Activated CD4-positive, CD25-positive, alpha-beta regulatory T cell (primary cell): ENCODE data around the gene PGBD5.

Source experiments
- DNase-seq, 4 experiments: peaks; one replicate each; lab custom pipeline; 2025; lab: John Stamatoyannopoulos, UW

PGBD5 gene

GRCh38 chr1:230301822-230302221, 124.3 kb downstream of the PGBD5 start:
- no peak for DNase-seq

GRCh38 chr1:230301322-230301721, 124.8 kb downstream of the PGBD5 start:
- no peak for DNase-seq

DNA sequence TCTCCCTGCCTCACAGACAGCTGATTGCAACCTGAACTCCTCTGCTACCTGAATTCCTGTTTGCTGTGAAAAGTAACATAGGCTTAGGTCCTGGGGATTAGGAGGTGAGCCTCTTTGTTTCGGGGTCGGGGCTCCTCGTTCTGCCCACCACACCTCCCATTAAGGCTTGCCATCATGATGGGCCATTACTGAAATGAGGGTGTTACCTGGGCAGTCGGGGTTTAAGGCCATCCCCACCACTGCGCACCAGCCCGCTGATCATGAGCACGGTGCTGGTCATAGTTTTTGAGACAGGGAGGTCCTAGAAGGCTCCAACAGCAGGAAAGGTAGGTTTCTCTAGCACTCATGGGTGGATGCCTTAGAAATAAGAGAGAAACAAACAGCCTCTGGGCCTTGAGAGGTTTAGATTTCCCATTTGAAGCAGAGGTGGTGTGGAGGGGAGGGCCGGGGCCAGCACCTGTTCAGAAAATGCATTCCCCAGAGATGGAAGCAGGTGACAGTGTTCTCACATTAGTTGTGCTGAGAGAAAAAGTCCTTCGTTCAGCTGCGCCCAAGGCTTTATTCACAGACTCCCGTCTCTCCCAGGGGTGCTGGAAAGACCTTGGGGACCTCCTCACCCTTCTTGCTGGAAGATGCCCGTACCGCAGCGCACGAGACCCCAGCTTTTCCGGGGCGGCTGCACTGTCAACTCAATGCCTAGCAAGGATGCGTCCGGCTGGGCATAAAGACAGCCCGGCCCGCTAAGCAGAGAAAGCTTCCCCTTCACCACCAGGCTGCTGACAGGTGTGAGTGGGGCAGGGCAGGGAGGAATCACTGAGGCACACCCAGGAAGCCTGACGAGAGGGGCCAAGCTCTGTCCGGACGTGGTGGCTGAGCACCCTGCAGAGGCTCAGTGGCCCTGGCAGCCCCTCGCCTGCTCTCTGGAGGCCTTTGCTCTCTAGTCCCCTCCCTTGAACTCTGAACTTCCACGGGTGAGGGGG, 125.5 kb downstream of the PGBD5 start:
- DNase-seq, result no peak

- DNase-seq, result no peak
Observed at GRCh38 chr1:230299191-230300006, 126.7 kb downstream of the PGBD5 start.

DNA sequence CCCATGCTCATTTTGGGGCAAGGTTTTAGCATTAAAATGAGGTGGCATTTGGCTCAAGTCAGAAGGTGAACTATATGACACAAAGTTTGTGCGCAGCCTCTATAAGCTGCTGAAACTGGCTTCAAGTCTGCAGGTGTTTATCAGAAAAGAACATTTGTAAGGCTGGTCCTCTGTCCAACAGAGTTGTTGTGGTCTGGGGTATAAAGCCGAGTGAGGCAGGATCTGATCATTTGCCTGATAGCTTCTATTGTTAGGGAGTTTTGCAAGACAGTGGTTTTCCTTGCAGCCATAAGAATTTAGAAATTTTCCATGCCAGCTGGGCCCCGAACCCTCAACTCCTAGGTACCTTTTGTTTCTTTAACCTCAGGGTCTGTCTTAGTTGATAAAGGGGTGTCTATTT, 130.8 kb downstream of the PGBD5 start:
- DNase-seq, result no peak

DNA sequence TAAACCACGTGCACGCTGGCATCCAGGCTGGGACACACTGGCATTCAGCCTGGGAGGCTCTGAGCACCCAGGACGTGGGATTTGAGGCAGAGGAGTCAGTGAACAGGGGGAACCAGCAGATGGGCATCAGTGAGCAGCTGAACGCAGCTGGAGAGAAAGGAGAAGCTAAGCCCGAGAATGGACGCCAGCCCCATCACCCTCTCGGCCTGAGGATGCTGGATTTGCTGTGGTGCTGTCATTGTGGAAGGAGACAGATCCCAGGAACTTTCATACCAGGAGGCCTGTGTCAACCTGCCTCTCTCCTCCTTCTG, 132.8 kb downstream of the PGBD5 start:
- DNase-seq, result no peak

- no peak for DNase-seq
Observed at GRCh38 chr1:230292689-230293389, 133.3 kb downstream of the PGBD5 start.

DNA sequence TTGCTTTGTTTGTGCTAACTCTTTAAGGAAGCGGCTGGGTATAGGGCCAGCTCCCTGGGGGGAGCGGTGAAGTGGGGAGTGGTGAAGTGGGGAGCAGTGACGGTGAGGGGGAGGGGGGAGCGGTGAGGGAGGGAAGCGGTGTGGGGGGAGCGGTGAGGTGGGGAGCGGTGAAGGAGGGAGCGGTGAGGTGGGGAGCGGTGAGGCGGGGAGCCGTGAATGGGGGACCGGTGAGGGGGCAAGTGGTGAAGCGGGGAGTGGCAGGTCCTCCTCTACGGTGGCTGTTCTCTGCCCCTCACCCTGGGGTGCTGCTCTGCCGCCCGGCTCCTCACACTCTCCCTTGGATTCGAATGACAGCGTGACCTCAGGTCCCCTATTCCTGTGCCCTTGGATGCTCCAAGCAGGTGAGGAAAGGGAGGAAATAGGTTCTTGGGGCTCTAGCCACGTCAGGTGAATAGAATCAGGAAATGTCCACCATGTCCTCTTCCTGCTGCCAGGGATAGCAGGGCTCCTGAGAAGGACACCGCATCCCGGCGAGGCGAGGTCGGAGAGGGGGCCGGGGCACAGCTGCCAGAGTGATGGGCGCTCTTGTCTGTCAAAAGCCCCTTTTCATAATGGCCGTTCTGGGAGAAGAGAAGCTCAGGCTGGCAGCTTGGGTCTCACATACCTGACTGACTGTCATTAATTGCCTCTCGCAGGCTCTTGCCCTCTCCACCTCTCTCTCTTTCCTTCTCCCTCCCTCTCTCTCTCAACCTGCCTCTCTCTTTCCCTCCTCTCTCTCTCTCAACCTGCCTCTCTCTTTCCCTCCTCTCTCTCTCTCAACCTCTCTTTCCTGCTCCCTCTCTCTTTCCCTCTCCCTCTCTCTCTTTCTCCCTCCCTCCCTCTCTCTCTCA, 134.2 kb downstream of the PGBD5 start:
- no peak for DNase-seq

DNA sequence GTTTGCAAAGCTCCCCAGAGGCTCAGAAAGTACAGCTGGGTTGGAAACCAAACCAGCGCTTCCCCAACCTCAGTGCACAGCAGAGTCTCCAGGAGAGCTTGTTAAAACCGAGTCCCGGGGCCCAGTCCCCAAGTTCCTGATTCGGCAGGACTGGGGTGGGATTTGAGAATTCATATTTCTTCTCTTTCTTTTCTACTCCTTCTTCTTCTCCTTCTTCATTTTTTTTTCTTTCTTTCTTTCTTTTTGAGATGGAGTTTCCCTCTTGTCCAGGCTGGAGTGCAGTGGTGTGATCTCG, 136.8 kb downstream of the PGBD5 start:
- DNase-seq, result no peak

DNA sequence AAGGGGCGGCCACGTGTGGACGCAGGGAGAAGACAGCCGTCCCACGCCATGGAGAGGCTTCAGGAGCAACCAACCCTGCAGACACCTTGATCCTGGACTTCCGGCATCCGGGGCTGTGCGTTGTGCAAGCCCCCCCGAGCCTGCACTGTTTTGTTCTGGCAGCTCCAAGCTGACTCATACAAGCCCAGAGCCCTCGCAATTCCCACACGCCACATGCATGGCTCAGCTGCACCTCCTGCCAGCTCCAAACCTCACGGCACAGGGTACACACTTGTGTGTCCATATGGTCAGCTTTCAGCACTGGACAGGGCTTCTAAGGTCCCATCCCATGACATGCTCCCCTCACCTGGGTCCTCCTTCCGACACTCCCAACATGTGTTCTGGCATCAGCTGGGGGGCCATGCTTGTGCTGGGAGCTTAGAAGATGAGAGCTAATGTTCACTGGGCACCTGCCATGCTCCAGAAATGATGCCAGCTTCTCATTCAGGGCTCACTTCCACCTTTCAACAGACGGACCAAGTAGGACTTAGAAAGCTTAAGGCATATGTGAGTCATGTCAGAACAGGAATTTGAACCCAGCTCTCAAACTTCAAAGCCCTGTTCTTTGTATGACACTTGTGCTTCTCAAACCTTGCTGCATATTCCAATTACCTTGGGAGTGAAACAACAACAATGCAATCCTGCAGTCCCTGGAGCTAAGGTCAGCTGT, 137.3 kb downstream of the PGBD5 start:
- no peak for DNase-seq

DNA sequence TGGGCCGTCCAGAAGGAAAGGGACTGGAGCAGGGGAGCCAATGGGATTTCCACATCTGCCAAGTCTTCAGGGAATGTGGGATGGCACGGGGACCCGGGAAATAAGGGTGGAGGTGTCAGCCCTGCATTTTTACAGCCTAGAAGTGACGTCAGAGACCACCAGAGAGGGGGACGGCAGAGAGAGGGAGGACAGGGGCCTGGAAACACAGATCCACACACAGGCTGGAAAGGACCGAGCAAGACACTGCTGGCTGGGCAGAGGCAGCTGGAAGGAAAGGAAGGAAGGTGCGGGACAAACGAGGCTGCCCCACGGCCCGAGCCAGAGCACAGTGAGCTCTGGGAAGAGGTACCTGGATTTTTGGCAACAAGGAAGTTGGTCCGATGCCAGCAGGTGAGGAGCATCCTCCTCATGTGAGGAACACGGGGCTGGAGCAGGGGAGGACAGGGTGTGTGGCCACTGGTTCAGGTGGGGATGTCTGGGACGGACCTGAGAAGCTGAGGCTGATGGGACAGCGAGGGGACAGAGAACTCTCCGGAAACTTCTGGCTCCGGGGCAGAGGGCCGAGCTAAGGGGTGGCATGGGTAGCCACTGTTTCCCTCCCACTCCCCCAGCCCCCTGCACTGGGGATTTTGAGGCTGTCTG, 138.3 kb downstream of the PGBD5 start:
- no peak for DNase-seq

DNA sequence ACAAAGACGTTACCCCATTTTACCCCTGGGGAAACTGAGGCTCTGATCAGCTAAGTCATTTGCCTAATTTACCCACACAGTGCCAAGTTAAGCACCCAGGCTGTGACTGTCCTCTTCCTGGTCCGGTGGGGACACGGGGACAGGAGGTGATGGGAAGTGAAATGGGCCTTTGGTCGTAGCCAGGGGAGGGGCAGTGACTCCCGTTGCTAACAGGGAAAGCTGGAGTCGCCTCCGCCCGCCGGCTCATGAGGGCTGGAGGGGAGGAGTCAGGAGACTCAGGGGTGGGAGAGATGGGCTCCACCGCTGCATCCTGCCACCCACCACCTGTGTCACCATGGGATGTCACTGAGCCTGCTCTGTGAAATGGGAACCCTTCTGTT, 139.3 kb downstream of the PGBD5 start:
- no peak for DNase-seq

DNA sequence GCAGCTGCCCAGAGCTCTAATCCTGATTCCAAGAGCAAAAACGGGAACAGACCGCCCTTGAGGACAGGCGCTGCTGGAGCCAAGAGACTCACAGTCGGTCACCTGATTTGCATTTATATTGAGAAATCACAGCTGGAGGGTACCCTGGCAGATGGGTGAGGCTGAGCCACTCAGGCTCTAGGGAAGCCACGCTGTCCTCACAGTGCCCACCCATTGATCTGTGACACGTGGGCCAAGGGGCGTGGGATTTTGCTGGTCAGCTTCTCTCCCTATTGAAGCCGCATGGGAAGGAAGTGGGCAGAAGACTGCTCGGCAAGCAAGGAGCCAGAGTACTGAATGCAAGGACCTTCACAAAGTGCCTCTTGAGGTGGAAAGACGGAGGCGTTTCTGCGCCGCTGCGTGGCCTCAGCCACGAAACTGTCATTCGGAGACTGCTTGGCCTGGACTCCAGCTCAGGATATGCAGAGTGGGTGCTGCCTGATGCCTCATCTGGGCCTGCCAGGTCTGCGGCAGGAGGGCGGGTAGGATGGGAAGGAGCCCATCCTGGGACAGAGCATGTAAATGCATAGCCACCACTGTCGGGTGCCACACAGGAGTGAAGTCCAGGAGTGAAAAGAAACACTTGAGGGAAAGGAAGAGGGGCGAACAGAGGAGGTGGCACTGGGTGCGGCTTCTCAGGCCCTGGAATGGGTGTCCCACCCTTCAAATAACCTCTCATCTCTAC, 139.8 kb downstream of the PGBD5 start:
- DNase-seq, result no peak

GRCh38 chr1:230285351-230285750, 140.8 kb downstream of the PGBD5 start:
- DNase-seq, result no peak

- no peak for DNase-seq
Observed at GRCh38 chr1:230284891-230285290, 141.2 kb downstream of the PGBD5 start.

GRCh38 chr1:230283678-230284077, 142.5 kb downstream of the PGBD5 start:
- no peak for DNase-seq

DNA sequence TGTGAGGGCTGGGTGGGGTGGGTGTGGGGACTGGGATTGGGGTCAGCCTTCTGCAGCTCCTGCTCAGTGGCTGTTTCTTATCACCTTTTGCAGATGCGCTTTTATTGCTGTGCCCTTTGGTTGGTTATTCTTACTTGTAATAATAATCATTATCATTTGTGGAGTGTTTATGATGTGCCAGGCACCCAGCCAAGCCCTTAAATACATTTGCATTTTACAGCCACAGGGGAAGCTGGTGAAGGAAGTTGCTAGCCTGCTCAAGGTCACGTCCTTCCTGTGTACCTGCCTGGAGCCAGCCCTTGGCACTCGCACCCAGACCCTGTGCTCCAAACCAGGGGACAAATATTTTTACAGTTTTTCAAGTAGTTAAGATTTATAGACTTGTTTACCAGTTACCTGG, 144.0 kb downstream of the PGBD5 start:
- DNase-seq, result no peak

DNA sequence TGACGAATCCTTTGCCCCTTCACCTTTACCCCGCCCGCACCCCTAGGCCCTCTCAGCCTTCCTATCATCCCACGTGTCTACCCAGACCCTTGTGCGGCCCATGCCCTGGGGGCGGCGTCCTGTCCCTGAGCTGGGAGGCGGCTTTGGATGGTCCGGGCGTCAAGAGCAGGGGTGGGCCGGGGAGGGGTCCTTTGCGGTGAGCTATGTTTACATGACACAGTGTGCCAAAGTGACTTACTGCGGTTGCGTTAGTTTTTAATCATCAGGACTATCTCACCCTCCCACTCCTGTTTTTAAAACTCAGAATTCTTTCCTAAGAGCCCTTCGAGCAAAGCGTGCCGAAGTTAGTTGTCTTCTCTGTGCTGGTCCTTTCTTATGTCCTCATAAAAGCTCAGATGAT, 144.6 kb downstream of the PGBD5 start:
- no peak for DNase-seq

DNA sequence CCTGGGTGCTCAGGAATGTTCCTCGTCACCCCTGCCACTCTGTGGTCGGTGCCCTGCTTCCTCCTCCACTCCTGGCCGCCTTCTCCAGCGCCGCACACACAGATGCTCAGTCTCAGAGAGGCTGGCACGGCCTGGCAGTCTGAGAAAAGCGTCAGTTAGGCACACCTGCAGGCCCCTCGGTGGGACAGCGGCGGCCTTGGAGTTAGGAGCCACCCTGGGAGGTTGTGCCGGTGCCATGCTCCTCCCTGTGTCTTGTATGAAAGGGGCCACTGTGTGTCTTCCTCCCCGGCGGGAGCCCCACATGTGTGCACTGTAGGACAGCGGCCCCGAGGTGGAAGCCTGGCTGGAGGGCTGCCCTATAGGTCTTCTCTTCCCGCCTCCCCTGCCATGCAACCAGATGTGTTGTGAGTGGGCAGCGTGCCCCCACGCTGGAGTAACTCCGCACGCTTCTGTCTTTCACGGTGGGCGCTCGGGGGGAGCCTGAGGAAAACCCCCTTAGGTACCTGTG, 145.2 kb downstream of the PGBD5 start:
- no peak for DNase-seq
